ENCODE data around the gene TMEM222. TPM values are rescaled to one million over a fixed set of nuclear protein-coding genes. Genes with fewer than 3 reads are reported as not detected.

TMEM222 gene
- polyA plus RNA-seq, 1 donor from 2014 or later: 80.6 TPM

DNA sequence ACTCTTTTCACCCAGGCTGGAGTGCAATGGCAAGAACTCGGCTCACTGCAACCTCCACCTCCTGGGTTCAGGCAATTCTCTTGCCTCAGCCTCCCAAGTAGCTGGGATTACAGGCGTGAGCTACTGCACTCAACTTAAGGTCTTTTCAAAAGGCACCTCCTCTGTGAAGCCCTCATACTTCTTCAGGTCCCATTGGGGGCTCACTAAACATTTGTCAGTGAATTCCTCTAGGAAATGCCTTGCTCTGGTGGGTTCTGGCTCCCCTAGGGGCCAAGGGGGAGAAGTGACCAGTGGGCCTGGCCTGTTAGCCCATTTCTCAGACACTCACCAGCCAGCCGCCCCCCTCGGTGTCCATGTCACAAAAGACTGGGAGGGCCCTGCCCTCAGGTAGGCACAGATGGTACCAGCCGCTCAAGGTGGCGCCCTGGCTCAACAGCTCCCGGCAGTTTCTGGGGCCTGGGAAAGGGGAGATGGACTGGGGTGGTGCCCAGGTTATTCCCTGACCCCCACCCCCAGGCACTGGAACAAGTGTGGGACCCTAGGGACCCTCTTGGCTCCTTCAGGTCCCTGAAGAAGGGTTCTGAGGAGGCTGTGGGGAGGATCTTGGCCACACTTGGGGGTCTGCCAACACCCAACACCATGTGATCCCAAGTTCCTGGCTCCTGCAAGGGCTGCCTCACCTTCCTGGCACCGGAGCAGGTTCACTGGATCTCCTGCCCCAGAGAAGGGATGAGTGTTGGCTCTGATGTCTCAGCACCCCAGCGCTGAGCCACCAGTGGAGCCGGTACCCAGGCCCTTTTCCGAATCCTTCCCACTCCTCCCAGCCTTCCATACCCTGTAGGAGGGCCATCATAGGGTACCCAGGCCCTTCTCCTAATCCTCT is 51.1 kb downstream of the TMEM222 start:
- no peaks in the 10 kb centered on the region for H3K9me2 ChIP-seq (ENCODE audit: insufficient read depth, low read length)
- no peak overlapping the region for H2AFZ ChIP-seq (ENCODE audit: low read depth, low read length)

DNA sequence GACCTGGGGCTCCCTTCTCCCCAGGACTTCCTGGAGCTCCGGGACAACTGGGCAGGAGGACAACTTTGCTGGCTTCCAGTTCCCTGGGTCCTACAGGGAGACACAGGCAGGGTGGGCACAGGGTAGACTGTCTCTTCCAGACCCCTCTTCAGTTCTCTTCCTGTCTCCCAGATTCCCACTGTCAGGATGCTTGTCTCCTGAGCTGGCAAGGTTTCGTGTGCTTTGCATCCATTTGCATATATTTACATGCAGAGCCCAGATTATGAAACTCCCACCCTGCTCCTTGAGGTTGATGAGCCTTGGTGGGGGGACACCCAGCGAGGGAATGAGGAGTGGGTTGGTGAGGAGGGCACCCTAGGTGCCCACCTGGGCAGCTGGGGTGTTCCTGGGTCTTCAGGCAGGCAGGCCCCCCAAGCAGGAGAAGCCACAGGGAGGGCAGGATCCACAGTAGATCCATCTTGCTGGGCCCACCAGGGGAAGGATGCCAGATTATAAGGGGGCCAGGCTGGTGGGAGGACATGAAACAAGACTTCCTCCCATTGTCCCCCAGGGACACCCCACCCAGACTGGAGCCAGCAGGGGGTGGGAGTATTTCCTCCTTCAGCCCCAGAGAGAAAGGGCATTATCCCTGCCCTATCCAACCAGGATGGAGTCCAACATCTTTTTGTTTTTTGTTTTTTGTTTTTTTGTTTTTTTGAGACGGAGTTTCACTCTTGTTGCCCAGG is 52.6 kb downstream of the TMEM222 start, which contains the start of gene FCN3:
Gene FCN3, minus strand, starts transcription at position 463 of the 725 bp plus-strand sequence. Its CDS starts 6 bp downstream, at position 457.
- TF ChIP-seq TAF1 (IDR thresholded peaks at IDR 0.05; ENCODE audit: low read depth) (no peak), SMC3 (conservative IDR thresholded peaks at IDR 0.05; ENCODE audit: poor library complexity) (no peak), EP300 (conservative IDR thresholded peaks at IDR 0.05; ENCODE audit: poor library complexity, severe bottlenecking) (no peak), EZH2 (IDR thresholded peaks at IDR 0.05; ENCODE audit: borderline replicate concordance, insufficient read depth, low read length, poor library complexity, severe bottlenecking) (no peak)
- TF ChIP-seq, protein P1, sequence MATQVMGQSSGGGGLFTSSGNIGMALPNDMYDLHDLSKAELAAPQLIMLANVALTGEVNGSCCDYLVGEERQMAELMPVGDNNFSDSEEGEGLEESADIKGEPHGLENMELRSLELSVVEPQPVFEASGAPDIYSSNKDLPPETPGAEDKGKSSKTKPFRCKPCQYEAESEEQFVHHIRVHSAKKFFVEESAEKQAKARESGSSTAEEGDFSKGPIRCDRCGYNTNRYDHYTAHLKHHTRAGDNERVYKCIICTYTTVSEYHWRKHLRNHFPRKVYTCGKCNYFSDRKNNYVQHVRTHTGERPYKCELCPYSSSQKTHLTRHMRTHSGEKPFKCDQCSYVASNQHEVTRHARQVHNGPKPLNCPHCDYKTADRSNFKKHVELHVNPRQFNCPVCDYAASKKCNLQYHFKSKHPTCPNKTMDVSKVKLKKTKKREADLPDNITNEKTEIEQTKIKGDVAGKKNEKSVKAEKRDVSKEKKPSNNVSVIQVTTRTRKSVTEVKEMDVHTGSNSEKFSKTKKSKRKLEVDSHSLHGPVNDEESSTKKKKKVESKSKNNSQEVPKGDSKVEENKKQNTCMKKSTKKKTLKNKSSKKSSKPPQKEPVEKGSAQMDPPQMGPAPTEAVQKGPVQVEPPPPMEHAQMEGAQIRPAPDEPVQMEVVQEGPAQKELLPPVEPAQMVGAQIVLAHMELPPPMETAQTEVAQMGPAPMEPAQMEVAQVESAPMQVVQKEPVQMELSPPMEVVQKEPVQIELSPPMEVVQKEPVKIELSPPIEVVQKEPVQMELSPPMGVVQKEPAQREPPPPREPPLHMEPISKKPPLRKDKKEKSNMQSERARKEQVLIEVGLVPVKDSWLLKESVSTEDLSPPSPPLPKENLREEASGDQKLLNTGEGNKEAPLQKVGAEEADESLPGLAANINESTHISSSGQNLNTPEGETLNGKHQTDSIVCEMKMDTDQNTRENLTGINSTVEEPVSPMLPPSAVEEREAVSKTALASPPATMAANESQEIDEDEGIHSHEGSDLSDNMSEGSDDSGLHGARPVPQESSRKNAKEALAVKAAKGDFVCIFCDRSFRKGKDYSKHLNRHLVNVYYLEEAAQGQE (IDR thresholded peaks at IDR 0.05; ENCODE audit: borderline replicate concordance): peak; percentile 88
- Histone ChIP-seq H3K9me2 (ENCODE audit: insufficient read depth, low read length) (no peaks in the 10 kb centered on the region), H3K4me3 (ENCODE audit: low read length) (peak within 1 kb of the TSS; percentile 33), H3K27ac (ENCODE audit: low read length) (no peak within 1 kb of the TSS), H3F3A (ENCODE audit: insufficient read depth, low read length, poor library complexity, severe bottlenecking) (no peaks in the 10 kb centered on the region), H3K9ac (ENCODE audit: low read length) (peak within 1 kb of the TSS; percentile 31), H4K20me1 (ENCODE audit: insufficient read depth) (no peaks in the 10 kb centered on the region), H3K36me3 (ENCODE audit: insufficient read depth, low read length) (no peaks in the 10 kb centered on the region), H3K27me3 (ENCODE audit: insufficient read depth, low read depth, low read length) (no peaks in the 10 kb centered on the region), H3K4me2 (ENCODE audit: low read length) (no peak within 1 kb of the TSS), H3K9me3 (ENCODE audit: low read length) (no peaks in the 10 kb centered on the region), H2AFZ (ENCODE audit: low read depth, low read length) (no peak within 1 kb of the TSS), H3K79me2 (replicated peaks; ENCODE audit: insufficient read depth, low read length) (no peaks in the 10 kb centered on the region)

More for the DNA sequence above, 51.1 kb downstream of the TMEM222 start:
- Histone ChIP-seq H3K27me3 (ENCODE audit: insufficient read depth, low read depth, low read length) (no peaks in the 10 kb centered on the region), H3K4me3 (ENCODE audit: low read length) (no peak overlapping the region), H4K20me1 (ENCODE audit: insufficient read depth) (no peaks in the 10 kb centered on the region), H3K36me3 (ENCODE audit: insufficient read depth, low read length) (no peaks in the 10 kb centered on the region), H3F3A (ENCODE audit: insufficient read depth, low read length, poor library complexity, severe bottlenecking) (no peaks in the 10 kb centered on the region), H3K4me2 (ENCODE audit: low read length) (no peak overlapping the region), H3K79me2 (replicated peaks; ENCODE audit: insufficient read depth, low read length) (no peaks in the 10 kb centered on the region), H3K9ac (ENCODE audit: low read length) (no peak overlapping the region), H3K27ac (ENCODE audit: low read length) (no peak overlapping the region), H3K9me3 (ENCODE audit: low read length) (no peaks in the 10 kb centered on the region)
- TF ChIP-seq EZH2 (IDR thresholded peaks at IDR 0.05; ENCODE audit: borderline replicate concordance, insufficient read depth, low read length, poor library complexity, severe bottlenecking): no peak
- no peak for TF ChIP-seq EP300 (conservative IDR thresholded peaks at IDR 0.05; ENCODE audit: poor library complexity, severe bottlenecking)
- TF ChIP-seq SMC3 (conservative IDR thresholded peaks at IDR 0.05; ENCODE audit: poor library complexity): no peak
- TF ChIP-seq MXI1 (conservative IDR thresholded peaks at IDR 0.05; ENCODE audit: poor library complexity, severe bottlenecking): no peak
- TF ChIP-seq POLR2AphosphoS5 (IDR thresholded peaks at IDR 0.05): no peak
